Right renal pelvis (tissue), 4 donors: ENCODE results near the gene USP13. TPM values are rescaled to one million over a fixed set of nuclear protein-coding genes. Genes with fewer than 3 reads are reported as not detected.
A peak's percentile ranks its signal among the peaks of the same experiment; 100 is the strongest.
"Not testable (repeated sequence)": the region's sequence is repeated elsewhere in the genome, so short reads cannot be mapped to it uniquely, and the experiment has no call there.

Experiments
- DNase-seq, 4 donors: peaks; one replicate each; pipeline ENCODE4 v3.0.0-alpha.2; 2013; ENCODE audit warnings: low read depth in 4 of 4, low spot score in 3 of 4, missing footprints in 1 of 4
- polyA plus RNA-seq, 4 donors: library from polyadenylated mRNA; unstranded; fragments of 120-200 nt; gene quantifications; one replicate each; pipeline ENCODE4 v1.2.1, GENCODE V29; 2013; ENCODE audit not compliant: insufficient read length in 4 of 4

Gene USP13, protein sequence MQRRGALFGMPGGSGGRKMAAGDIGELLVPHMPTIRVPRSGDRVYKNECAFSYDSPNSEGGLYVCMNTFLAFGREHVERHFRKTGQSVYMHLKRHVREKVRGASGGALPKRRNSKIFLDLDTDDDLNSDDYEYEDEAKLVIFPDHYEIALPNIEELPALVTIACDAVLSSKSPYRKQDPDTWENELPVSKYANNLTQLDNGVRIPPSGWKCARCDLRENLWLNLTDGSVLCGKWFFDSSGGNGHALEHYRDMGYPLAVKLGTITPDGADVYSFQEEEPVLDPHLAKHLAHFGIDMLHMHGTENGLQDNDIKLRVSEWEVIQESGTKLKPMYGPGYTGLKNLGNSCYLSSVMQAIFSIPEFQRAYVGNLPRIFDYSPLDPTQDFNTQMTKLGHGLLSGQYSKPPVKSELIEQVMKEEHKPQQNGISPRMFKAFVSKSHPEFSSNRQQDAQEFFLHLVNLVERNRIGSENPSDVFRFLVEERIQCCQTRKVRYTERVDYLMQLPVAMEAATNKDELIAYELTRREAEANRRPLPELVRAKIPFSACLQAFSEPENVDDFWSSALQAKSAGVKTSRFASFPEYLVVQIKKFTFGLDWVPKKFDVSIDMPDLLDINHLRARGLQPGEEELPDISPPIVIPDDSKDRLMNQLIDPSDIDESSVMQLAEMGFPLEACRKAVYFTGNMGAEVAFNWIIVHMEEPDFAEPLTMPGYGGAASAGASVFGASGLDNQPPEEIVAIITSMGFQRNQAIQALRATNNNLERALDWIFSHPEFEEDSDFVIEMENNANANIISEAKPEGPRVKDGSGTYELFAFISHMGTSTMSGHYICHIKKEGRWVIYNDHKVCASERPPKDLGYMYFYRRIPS
- 10 to 100 TPM; 12.1 to 13.9 (median 13.6) TPM for polyA plus RNA-seq

DNA sequence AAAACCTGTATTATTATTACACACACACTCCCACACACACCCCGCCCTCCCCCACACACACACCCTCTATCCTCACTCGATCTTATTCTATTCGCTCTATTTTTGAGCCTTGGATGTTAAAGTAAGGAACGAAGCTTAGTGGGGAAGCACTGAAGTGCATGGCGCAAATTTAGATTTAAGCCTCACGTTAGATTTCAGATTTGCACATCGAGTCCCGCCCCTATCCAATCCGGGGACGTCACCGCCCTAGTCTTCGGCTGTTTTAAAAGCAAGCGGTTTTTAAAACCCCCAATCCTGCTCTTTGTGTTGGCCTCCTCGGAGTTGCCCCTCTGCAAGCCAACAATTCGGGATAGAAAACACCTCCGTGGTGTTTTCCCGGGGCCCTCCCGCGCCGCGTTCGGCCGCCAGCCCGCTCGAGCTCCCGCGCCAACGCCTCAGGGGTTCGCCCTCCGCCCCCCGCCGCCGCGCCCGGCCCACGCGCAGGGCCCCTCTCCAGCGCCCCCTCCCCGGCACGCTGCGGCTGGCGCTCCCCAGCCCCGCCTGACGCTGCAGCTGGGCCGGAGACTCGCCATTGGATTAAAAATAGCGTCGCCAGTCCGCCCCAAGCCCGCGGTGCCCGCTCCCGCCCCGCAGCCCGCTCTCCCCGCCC is at the start of gene USP13:
Gene USP13 (plus strand): TSS at position 594 of the 649 bp plus-strand sequence. CDS start 186 bp downstream, outside the sequence.
- peak; percentile 46 to 65 (median 62) for DNase-seq

GRCh38 chr3:179603321-179603720 is 49.5 kb upstream of the USP13 start:
- DNase-seq: no peak

DNA sequence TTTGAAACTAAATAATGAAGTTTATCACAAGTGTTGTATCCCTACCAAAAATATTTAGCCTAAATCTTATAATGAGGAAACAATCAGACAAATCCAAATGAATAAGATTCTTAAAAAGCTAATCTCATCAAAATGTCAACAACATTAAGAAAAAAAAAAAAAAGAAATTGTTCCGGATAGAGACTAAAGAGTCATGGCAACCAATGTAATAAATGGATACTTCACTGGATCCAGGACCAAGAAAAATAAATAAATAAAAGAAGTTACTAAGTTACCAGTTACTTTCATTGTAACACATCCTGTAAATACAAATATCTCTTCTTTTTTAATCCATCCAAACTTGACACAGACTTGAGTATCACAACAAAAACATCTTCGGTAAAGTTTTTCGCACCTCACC is 49.0 kb upstream of the USP13 start:
- no peak for DNase-seq

DNA sequence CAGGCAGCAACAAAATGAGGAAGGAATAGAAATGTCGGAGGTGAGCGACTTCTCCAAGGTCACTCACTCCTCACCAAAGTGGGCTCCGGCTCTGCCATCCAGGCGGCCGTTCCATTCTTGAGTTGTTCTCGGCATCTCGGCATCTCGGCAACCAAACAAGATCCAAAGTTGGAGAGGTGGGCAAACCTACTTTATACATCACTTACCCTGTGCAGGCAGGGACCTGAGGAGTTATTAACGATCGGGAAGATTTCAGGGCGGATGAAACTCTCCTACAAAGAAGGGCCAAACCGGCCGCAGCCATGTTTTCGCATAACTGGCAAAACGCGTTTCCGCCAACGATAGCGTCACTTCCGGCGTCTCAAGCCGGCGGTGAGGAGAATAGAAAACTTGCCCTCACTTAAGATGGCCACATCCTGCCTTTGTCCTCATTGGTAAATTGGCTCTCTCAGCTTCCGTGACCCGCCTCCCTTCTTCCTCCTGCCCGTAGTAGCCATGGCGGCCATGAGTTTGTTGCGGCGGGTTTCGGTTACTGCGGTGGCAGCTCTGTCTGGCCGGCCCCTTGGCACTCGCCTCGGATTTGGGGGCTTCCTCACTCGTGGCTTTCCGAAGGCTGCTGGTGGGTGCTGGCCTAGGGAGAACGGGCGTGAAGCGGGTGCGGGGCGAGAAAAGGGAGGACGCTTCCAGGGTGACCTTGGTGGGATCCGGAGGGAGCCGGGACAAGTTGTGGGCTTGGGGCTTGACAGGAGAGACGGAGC is 48.3 kb upstream of the USP13 start, which contains the start of the genes MRPL47 and NDUFB5:
Gene MRPL47 (minus strand): TSS at position 318 of the 758 bp plus-strand sequence. CDS start 14 bp downstream, at position 304.
Gene NDUFB5 (plus strand): TSS at position 474 of the 758 bp plus-strand sequence. CDS start 22 bp downstream, at position 496.
- DNase-seq: peak; percentile 96 to 98 (median 98)

DNA sequence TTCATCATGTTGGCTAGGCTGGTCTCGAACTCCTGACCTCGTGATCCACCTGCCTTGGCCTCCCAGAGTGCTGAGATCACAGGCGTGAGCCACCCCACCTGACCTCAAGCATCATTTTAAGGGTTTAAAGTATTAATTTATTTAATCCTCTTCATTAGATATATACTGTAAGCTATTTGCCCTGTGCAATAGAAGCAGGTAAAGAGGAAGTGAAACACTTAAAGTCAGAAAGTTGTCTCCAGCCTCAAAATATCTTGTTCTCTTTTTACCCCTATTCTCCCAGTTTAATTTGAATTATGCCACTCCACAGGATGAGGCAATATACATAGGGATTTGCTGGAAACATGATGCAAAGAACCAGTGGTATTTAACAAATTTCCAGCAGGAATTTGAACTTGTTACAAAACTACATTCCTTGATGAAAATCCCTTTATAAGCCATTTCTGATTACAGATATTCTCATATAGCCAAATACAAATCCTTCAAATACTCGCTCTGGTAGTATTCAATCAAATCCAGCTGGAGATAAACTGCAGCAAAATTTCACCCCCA is 46.2 kb upstream of the USP13 start:
- no peak for DNase-seq

- DNase-seq: no peak
Measured at GRCh38 chr3:179608931-179609720, 43.7 kb upstream of the USP13 start.

DNA sequence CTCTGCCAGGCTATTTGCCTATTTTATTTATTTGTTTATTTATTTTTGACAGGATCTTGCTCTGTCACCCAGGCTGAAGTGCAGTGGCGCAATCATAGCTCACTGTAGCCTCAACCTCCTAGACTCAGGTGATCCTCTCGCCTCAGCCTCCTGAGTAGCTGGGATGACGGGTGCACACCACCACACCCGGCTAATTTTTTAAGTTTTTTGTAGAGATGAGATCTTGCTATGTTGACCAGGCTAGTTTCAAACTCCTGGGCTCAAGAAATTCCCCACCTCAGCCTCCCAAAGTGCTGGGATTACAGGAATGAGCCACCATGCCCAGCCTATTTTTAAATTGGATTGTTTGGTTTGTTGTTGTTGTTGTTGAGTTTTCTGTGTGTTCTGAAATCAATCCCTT is 42.8 kb upstream of the USP13 start:
- no peak for DNase-seq

GRCh38 chr3:179613807-179614206 is 39.0 kb upstream of the USP13 start:
- no peak for DNase-seq

DNA sequence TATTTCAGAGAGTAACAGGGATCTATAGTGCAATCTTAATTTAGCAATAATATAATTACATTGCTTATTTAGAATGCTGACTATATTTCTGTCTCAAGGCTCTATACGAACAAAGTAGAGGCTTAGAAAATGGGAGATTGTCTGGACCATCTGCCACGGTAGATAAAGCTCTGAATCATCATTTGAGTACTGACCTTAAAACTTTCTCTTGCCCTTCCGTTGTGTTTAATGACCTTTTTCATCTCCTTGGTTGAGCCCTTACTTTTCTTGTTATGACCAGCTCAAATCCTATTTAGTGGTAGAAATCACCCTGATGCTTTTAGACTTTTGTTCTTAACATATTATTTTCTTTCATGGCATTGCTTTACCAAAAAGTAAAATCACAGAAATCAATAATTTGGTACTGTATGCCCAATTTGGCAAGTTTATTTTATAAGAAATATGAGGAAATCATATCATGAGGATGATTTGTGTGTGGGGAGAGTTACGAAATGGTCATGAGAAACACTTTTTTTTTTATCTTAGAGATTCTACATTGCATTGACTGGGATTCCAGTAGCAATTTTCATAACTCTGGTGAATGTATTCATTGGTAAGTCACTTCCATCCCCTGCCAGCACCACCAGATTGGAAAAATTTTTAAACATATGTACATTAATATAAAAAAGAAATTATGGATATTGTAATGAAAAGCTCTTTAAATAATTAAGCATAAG is 37.2 kb upstream of the USP13 start:
- DNase-seq: no peak

DNA sequence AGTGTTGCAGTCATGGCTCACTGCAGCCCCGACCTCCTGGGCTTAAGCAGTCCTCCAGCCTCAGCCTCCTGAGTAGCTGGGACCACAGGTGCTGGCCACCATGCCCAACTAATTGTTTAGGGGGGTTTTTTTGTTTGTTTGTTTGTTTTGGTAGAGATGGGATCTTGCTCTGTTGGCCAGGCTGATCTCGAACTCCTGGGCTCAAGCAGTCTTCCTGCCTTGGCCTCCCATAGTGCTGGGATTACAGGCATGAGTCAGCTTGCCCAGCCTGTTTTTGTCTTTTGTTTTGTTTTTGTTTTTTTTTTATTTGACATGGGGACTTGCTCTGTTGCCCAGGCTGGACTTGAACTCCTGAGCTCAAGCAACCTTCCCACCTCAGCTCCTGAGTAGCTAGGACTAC is 30.8 kb upstream of the USP13 start:
- DNase-seq: no peak

- DNase-seq: no peak
Measured at GRCh38 chr3:179624451-179624850, 28.4 kb upstream of the USP13 start.

DNA sequence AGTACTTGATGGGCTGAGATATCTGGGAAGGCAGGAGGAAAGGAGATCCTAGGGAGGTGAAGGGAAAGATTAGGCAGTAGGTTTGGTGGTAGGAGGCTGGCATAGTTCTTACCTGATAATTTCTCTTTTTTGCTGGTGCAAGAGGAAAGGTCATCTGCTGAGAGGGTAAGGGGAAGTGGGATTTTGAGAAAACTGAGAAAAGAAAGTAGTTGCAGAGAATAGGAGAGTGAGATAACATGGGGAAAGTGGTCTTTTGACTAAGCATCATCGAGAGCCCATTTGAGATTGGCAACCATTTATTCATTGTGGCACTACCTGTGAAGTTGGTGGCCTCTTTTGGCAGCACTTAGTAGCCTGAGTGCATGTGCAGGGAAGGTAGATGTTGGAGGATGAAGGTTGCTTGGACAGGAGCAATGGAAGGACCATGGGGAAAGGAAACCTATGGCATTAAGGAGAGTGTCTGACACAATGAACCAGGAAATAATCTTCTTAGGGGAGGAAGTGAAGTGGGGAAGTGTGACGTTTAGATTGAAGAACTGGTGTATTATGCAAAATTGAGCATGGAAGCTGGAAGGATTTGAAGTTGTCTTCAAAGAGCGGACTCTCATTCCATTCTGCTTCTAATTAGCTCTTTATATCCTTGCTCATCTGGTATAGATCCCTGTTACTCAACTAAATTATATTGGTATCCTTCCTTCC is 21.9 kb upstream of the USP13 start:
- DNase-seq: no peak

- DNase-seq: no peak
Measured at GRCh38 chr3:179640469-179640868, 12.4 kb upstream of the USP13 start.

- DNase-seq: no peak
Measured at GRCh38 chr3:179642871-179643270, 10.0 kb upstream of the USP13 start.

DNA sequence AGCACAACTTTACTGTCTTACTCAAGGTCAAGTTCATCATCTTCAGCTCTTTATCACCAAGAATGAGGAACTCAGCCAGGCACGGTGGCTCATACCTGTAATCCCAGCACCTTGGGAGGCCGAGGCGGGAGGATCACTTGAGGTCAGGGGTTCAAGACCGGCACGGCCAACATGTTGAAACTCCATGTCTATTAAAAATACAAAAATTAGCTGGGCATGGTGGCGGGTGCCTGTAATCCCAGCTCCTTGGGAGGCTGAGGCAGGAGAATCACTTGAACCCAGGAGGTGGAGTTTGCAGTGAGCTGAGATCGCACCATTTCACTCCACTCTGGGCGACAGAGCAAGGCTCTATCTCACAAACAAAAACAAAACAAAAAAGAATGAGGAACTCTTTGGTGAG is 9.0 kb upstream of the USP13 start:
- not testable (repeated sequence) for DNase-seq

DNA sequence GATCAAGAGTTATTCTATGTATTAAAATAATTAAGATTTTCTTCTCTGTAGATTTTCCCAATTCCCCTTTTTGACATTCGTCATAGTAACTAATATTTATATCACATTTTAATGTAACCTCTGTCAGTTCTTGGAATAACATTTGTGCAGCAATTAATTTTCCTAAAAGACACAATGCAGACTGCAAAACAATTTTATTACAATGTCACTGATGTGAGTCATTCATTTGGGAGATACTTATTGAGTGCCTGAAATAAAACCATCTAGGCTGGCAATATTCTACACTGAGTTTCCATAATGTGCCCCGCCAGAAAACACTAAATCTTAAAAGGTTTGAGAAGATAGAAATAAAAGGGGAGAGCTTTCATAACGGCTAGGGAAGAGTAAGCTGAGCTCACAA is 6.7 kb upstream of the USP13 start:
- no peak for DNase-seq

- no peak for DNase-seq
Measured at GRCh38 chr3:179651687-179652446, 973 bp upstream of the USP13 start.
